Measurements from ENCODE around the gene NANOGP8. TPM values are rescaled to one million over a fixed set of nuclear protein-coding genes. Genes with fewer than 3 reads are reported as not detected.

The NANOGP8 gene
- total RNA-seq, 1 donor from 2014 or later, result not detected

DNA sequence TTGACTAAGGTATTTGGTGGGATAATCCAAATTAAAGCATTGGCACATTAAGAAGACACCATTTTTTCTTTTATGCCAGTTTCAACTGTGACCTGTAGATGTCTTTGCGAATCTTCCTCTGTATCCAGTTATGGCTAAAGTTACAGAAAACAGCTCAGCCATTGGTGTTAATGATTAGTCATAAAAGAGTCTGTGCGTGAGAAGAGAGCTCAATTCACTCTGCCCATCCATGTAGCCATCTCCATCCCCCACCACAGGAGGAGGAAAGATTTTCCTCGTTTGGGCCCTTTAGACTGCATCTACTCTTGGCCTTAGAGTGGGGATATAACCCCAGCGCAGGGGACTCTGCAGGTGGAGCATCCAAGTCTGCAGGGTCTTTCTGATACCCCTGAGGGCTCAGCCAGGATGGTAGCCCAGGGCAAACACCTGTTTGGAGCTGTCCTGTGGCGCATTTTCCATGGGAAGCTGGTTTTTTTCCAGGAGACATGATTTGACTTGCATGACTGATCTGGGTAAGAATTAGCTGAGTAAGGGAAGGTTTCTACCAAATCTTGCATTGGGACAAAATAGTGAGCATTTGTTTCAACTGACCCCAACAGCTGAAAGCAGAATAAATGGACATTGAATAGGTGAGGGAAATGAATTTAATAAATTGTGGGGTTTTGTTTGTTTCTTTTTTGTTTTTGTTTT lies 29.5 kb downstream of the NANOGP8 start:
- no peaks in the 10 kb centered on the region for H3K4me1 Mint-ChIP-seq
- TF ChIP-seq, protein P1, sequence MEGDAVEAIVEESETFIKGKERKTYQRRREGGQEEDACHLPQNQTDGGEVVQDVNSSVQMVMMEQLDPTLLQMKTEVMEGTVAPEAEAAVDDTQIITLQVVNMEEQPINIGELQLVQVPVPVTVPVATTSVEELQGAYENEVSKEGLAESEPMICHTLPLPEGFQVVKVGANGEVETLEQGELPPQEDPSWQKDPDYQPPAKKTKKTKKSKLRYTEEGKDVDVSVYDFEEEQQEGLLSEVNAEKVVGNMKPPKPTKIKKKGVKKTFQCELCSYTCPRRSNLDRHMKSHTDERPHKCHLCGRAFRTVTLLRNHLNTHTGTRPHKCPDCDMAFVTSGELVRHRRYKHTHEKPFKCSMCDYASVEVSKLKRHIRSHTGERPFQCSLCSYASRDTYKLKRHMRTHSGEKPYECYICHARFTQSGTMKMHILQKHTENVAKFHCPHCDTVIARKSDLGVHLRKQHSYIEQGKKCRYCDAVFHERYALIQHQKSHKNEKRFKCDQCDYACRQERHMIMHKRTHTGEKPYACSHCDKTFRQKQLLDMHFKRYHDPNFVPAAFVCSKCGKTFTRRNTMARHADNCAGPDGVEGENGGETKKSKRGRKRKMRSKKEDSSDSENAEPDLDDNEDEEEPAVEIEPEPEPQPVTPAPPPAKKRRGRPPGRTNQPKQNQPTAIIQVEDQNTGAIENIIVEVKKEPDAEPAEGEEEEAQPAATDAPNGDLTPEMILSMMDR (conservative IDR thresholded peaks at IDR 0.05), result no peak
- peaks cover 6% of the 10 kb centered on the region for H3K9me3 Mint-ChIP-seq
- no peak for DNase-seq (ENCODE audit: low read depth, low spot score)
- peak overlapping the region; percentile 90 for H3K27ac Mint-ChIP-seq (ENCODE audit: unreplicated experiment)
- H3K4me3 Mint-ChIP-seq, result no peak overlapping the region
- peaks cover 2% of the 10 kb centered on the region for H3K36me3 Mint-ChIP-seq (ENCODE audit: low read depth)
- H3K27me3 Mint-ChIP-seq (ENCODE audit: low read depth), result no peaks in the 10 kb centered on the region

DNA sequence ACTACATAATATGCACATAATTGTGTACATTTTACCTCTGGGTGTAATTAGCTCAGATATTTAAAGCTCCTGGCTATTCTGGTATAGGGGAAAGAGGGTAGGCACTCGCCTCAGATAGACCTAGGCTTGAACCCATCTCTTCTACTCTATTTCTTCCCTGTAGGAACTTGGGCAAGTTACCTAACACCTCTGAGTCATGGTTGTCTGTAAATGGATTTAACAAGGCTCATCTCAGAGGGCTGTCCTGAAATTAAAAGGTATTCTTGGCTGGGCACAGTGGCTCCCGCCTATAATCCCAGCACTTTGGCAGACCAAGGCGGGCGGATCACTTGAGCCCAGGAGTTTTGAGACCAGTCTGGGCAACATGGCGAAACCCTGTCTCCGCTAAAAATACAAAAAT lies 30.7 kb downstream of the NANOGP8 start:
- H3K4me1 Mint-ChIP-seq, result no peaks in the 10 kb centered on the region
- peaks cover 6% of the 10 kb centered on the region for H3K9me3 Mint-ChIP-seq
- no peaks in the 10 kb centered on the region for H3K36me3 Mint-ChIP-seq (ENCODE audit: low read depth)
- no peak overlapping the region for H3K4me3 Mint-ChIP-seq
- no peak overlapping the region for H3K27ac Mint-ChIP-seq (ENCODE audit: unreplicated experiment)
- no peak for DNase-seq (ENCODE audit: low read depth, low spot score)
- H3K27me3 Mint-ChIP-seq (ENCODE audit: low read depth), result no peaks in the 10 kb centered on the region
- TF ChIP-seq, protein P1 (conservative IDR thresholded peaks at IDR 0.05), result no peak

DNA sequence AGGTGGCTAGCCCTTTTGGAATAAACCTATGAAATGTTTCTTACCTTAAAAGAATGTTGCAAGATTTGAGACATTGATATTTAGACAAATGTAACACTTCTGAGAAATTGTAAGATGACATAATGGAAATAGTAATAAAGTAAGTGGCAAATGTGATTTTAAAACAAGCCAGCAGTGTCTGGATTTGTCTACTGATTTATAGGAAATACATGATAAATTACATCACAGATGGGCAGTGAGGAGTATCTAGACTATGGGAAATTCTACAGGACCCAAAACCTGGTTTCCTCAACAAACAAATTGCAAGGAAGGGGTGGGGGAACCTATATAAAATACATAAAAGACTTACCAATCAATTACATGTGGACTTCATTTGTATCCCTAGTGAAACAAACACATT lies 37.1 kb downstream of the NANOGP8 start:
- TF ChIP-seq, protein P1 (conservative IDR thresholded peaks at IDR 0.05), result no peak
- H3K27me3 Mint-ChIP-seq (ENCODE audit: low read depth), result no peaks in the 10 kb centered on the region
- H3K36me3 Mint-ChIP-seq (ENCODE audit: low read depth), result no peaks in the 10 kb centered on the region
- peaks cover 6% of the 10 kb centered on the region for H3K9me3 Mint-ChIP-seq
- H3K27ac Mint-ChIP-seq (ENCODE audit: unreplicated experiment), result no peak overlapping the region
- no peaks in the 10 kb centered on the region for H3K4me1 Mint-ChIP-seq
- no peak for DNase-seq (ENCODE audit: low read depth, low spot score)
- H3K4me3 Mint-ChIP-seq, result no peak overlapping the region

DNA sequence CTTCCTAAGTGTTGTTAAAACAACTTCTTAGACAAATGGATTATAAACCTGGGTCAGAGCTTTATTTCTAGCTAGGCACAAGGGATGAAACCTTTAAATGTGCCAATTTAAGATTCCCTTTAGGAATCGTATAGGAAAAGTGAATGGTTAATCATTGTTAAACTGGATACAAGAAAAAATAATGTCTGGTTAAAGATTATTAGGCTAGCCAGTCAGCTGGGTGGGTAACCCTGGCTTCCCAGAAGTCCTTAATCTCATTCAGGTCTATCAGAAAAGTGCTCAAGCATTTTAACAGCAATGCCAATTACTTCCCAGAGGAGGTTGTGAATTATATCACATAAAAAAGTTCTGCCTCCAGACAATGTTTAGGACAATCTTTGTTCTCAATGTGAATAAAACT lies 37.6 kb downstream of the NANOGP8 start:
- TF ChIP-seq, protein P1 (conservative IDR thresholded peaks at IDR 0.05), result no peak
- no peak for DNase-seq (ENCODE audit: low read depth, low spot score)
- H3K36me3 Mint-ChIP-seq (ENCODE audit: low read depth), result no peaks in the 10 kb centered on the region
- no peak overlapping the region for H3K4me3 Mint-ChIP-seq
- peaks cover 5% of the 10 kb centered on the region for H3K9me3 Mint-ChIP-seq
- no peaks in the 10 kb centered on the region for H3K4me1 Mint-ChIP-seq
- no peak overlapping the region for H3K27ac Mint-ChIP-seq (ENCODE audit: unreplicated experiment)
- no peaks in the 10 kb centered on the region for H3K27me3 Mint-ChIP-seq (ENCODE audit: low read depth)

DNA sequence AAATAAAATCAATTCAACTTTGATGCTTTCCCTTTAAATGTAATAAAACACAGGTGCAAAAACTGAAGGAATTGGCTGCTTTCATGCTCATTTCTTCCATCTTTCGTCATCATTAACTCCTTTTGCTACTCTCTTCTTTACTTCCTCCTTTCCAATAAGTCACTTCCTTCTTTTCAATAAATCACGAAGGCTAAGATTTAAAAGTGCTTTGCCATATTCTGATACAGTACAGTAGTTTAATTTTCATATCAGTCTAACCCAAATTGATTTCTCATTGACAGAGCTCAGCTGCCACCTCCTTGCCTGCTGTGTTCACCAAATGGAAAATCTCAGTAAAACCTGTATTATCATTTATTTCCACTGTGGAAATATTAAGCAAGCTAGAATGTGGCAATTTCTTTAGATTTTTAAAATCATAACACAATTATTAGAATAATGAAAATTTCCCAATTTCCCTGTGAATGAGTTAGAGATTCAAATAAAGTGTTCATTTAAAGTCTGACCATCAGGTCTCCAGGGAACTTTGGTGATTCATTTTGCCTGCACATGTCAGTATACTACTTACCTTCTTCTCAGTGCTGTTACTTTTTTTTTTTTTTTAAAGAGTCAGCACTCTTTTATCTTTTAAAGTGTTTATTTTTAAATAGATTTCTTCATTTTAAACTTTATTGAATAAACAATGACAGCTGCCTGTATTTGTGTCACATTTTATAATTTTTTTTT lies 41.6 kb downstream of the NANOGP8 start:
- Mint-ChIP-seq H3K27me3 (ENCODE audit: low read depth) (no peaks in the 10 kb centered on the region), H3K27ac (ENCODE audit: unreplicated experiment) (no peak overlapping the region), H3K36me3 (ENCODE audit: low read depth) (no peaks in the 10 kb centered on the region), H3K4me3 (no peak overlapping the region), H3K9me3 (no peaks in the 10 kb centered on the region), H3K4me1 (no peaks in the 10 kb centered on the region)
- no peak for DNase-seq (ENCODE audit: low read depth, low spot score)
- TF ChIP-seq, protein P1 (conservative IDR thresholded peaks at IDR 0.05), result no peak
